HEK293T (cell line): Measurements from ENCODE around the gene POMP.

Experiments used
- CTCF ChIA-PET: fragments of 350-600 bp; formaldehyde crosslinking; extraction: SDS; loops from one replicate; lab custom pipeline; 2021; ENCODE audit warnings: antibody characterized with exemption, inconsistent platforms; lab: Yijun Ruan, JAX
- POLR2A ChIA-PET: fragments of 350-600 bp; formaldehyde crosslinking; extraction: SDS; loops from one replicate; lab custom pipeline; 2020; ENCODE audit warnings: antibody characterized with exemption, inconsistent platforms; lab: Yijun Ruan, JAX
- DNase-seq: peaks from one replicate; pipeline ENCODE4 v3.0.0; 2012; ENCODE audit warnings: mixed read lengths; ENCODE audit errors: extremely low spot score
- ARNT ChIP-seq: fragments of 450-650 bp; IDR thresholded peaks from 2 replicates; pipeline ENCODE4 v1.6.1; 2017; ENCODE audit warnings: mild to moderate bottlenecking
- BHLHE40 ChIP-seq: fragments of 450-650 bp; IDR thresholded peaks from 2 replicates; pipeline ENCODE4 v1.6.1; 2016; ENCODE audit warnings: mild to moderate bottlenecking, moderate library complexity, borderline replicate concordance
- CTBP1 ChIP-seq: fragments of 450-650 bp; IDR thresholded peaks from 2 replicates; pipeline ENCODE4 v1.6.1; 2016; ENCODE audit warnings: borderline replicate concordance
- ELF4 ChIP-seq: fragments of 450-650 bp; IDR thresholded peaks from 2 replicates; pipeline ENCODE4 v1.6.1; 2017; ENCODE audit warnings: antibody characterized with exemption
- FOXA1 ChIP-seq: fragments of 450-650 bp; IDR thresholded peaks from 2 replicates; pipeline ENCODE4 v1.6.1; 2016; ENCODE audit warnings: mild to moderate bottlenecking
- FOXK2 ChIP-seq: fragments of 450-650 bp; IDR thresholded peaks from 2 replicates; pipeline ENCODE4 v1.6.1; 2016; ENCODE audit warnings: mild to moderate bottlenecking
- FOXM1 ChIP-seq: fragments of 450-650 bp; IDR thresholded peaks from 2 replicates; pipeline ENCODE4 v1.6.1; 2017; ENCODE audit warnings: mild to moderate bottlenecking, borderline replicate concordance
- HDGF ChIP-seq: fragments of 450-650 bp; IDR thresholded peaks from 2 replicates; pipeline ENCODE4 v1.6.1; 2017; ENCODE audit warnings: antibody characterized with exemption, borderline replicate concordance
- L3MBTL2 ChIP-seq: fragments of 450-650 bp; conservative IDR thresholded peaks from 2 replicates; pipeline ENCODE4 v1.6.1; 2016; ENCODE audit warnings: mild to moderate bottlenecking
- LEF1 ChIP-seq: fragments of 450-650 bp; IDR thresholded peaks from 2 replicates; pipeline ENCODE4 v1.6.1; 2017; ENCODE audit warnings: mild to moderate bottlenecking, borderline replicate concordance
- NFRKB ChIP-seq: fragments of 450-650 bp; IDR thresholded peaks from 2 replicates; pipeline ENCODE4 v1.6.1; 2016; ENCODE audit warnings: mild to moderate bottlenecking, moderate library complexity
- PKNOX1 ChIP-seq: fragments of 450-650 bp; IDR thresholded peaks from 2 replicates; pipeline ENCODE4 v1.6.1; 2016
- SP1 ChIP-seq: fragments of 450-650 bp; IDR thresholded peaks from 2 replicates; pipeline ENCODE4 v1.6.1; 2017
- SUZ12 ChIP-seq: fragments of 450-650 bp; IDR thresholded peaks from 2 replicates; pipeline ENCODE4 v1.6.1; 2016; ENCODE audit warnings: mild to moderate bottlenecking
- TARDBP ChIP-seq: fragments of 450-650 bp; IDR thresholded peaks from 2 replicates; pipeline ENCODE4 v1.6.1; 2016
- ZNF384 ChIP-seq: fragments of 450-650 bp; IDR thresholded peaks from 2 replicates; pipeline ENCODE4 v1.6.1; 2016

POMP gene

GRCh38 chr13:28657784-28658538, 969 bp upstream of the POMP start:
- DNase-seq: no peak
- no peak for TF ChIP-seq SUZ12
- TF ChIP-seq PKNOX1: peak; percentile 38; the same call in 1 of the 2 replicates
- TF ChIP-seq TARDBP: no peak
- TF ChIP-seq FOXM1: no peak
- ChIA-PET POLR2A (interaction anchor here (0.7 to 1.9 kb wide), 6 partner anchors 8 to 178 kb away, joined by 3 to 9 read pairs (median 4); partner anchors contain the start of gene SLC46A3), CTCF (interaction anchor here (0.5 kb wide), 1 partner anchor 22 kb away, joined by 3 read pairs; no protein-coding TSS in a partner anchor)

GRCh38 chr13:28658539-28658795, 463 bp upstream of the POMP start:
- CTCF ChIA-PET: no interaction called here
- TF ChIP-seq ELF4: no peak
- no peak for TF ChIP-seq FOXK2
- TF ChIP-seq BHLHE40: no peak
- TF ChIP-seq SUZ12: no peak
- no peak for TF ChIP-seq L3MBTL2
- no peak for TF ChIP-seq NFRKB
- no peak for TF ChIP-seq PKNOX1
- no peak for TF ChIP-seq ZNF384
- TF ChIP-seq FOXA1: no peak
- no peak for TF ChIP-seq FOXM1
- TF ChIP-seq TARDBP: no peak
- no peak for TF ChIP-seq HDGF
- no peak for TF ChIP-seq LEF1
- no peak for TF ChIP-seq SP1
- DNase-seq: no peak
- POLR2A ChIA-PET: interaction anchor here (0.7 to 1.9 kb wide), 7 partner anchors 8 to 179 kb away, joined by 3 to 9 read pairs (median 3); partner anchors contain the start of gene SLC46A3

GRCh38 chr13:28659621-28659970, 666 bp downstream of the POMP start:
- POLR2A ChIA-PET: interaction anchor here (1.0 to 1.9 kb wide), 4 partner anchors 17 to 167 kb away, joined by 3 to 9 read pairs (median 6); no protein-coding TSS in a partner anchor

GRCh38 chr13:28666897-28667488, 8.1 kb downstream of the POMP start:
- ChIA-PET POLR2A (no interaction called here), CTCF (no interaction called here)
- TF ChIP-seq TARDBP (no peak), BHLHE40 (no peak), CTBP1 (no peak), ARNT (no peak), FOXK2 (no peak), HDGF (no peak), PKNOX1 (no peak), L3MBTL2 (no peak), ELF4 (no peak), ZNF384 (no peak), SP1 (no peak), FOXA1 (no peak), NFRKB (no peak), FOXM1 (no peak), SUZ12 (no peak), LEF1 (no peak)
- DNase-seq: no peak

More at GRCh38 chr13:28659621-28659970, 666 bp downstream of the POMP start:
- CTCF ChIA-PET: interaction anchor here (0.6 kb wide), 1 partner anchor 129 kb away, joined by 3 read pairs; no protein-coding TSS in a partner anchor
- DNase-seq: no peak
- TF ChIP-seq BHLHE40: no peak
- TF ChIP-seq NFRKB: no peak
- TF ChIP-seq L3MBTL2: no peak
- TF ChIP-seq ARNT: no peak
- no peak for TF ChIP-seq SP1

- DNase-seq: no peak
- POLR2A ChIA-PET: no interaction called here
- TF ChIP-seq BHLHE40: no peak
- no peak for TF ChIP-seq LEF1
- TF ChIP-seq ZNF384: no peak
- TF ChIP-seq ARNT: no peak
- no peak for TF ChIP-seq FOXM1
- TF ChIP-seq FOXK2: no peak
- no peak for TF ChIP-seq SP1
- no peak for TF ChIP-seq PKNOX1
- no peak for TF ChIP-seq SUZ12
- TF ChIP-seq HDGF: no peak
- no peak for TF ChIP-seq FOXA1
- no peak for TF ChIP-seq NFRKB
- TF ChIP-seq L3MBTL2: no peak
- no peak for TF ChIP-seq ELF4
- no peak for TF ChIP-seq TARDBP
- TF ChIP-seq CTBP1: no peak
- CTCF ChIA-PET: no interaction called here
Measured at GRCh38 chr13:28671126-28671792, 12.3 kb downstream of the POMP start.

GRCh38 chr13:28678809-28679208, 19.9 kb downstream of the POMP start:
- POLR2A ChIA-PET: no interaction called here
- CTCF ChIA-PET: interaction anchor here (1.2 kb wide), 1 partner anchor 117 kb away, joined by 5 read pairs; no protein-coding TSS in a partner anchor
- no peak for DNase-seq
- no peak for TF ChIP-seq L3MBTL2
- TF ChIP-seq CTBP1: no peak
- TF ChIP-seq BHLHE40: no peak
- TF ChIP-seq HDGF: no peak
- TF ChIP-seq ELF4: no peak
- no peak for TF ChIP-seq LEF1
- no peak for TF ChIP-seq FOXK2
- TF ChIP-seq ZNF384: no peak
- TF ChIP-seq FOXM1: no peak
- no peak for TF ChIP-seq FOXA1
- no peak for TF ChIP-seq SUZ12
- TF ChIP-seq SP1: no peak
- no peak for TF ChIP-seq PKNOX1
